SJSA1 (cell line): ENCODE results near the gene ANO1. TPM values are rescaled to one million over a fixed set of nuclear protein-coding genes. Genes with fewer than 3 reads are reported as not detected.

Source experiments
- DNase-seq, 2 experiments: peaks; one replicate each; pipeline ENCODE4 v3.0.0-alpha.2; 2015 to 2020; ENCODE audit warnings: low spot score in 2 of 2, low read depth in 1 of 2
- H3K27ac ChIP-seq: fragments of 250-450 bp; sonication (Bioruptor Pico); 2 replicates; pipeline ENCODE4 v1.5.1; 2020; ENCODE audit warnings: mild to moderate bottlenecking, moderate library complexity
- H3K27me3 ChIP-seq: fragments of 250-450 bp; sonication (Bioruptor Pico); replicated peaks from 2 replicates; pipeline ENCODE4 v1.5.1; 2020; ENCODE audit warnings: mild to moderate bottlenecking, moderate library complexity
- H3K36me3 ChIP-seq: fragments of 250-450 bp; sonication (Bioruptor Pico); 2 replicates; pipeline ENCODE4 v1.5.1; 2020; ENCODE audit warnings: mild to moderate bottlenecking
- H3K4me1 ChIP-seq: fragments of 250-450 bp; sonication (Bioruptor Pico); replicated peaks from 2 replicates; pipeline ENCODE4 v1.6.1; 2021; ENCODE audit warnings: mild to moderate bottlenecking
- H3K4me3 ChIP-seq: fragments of 250-450 bp; sonication (Bioruptor Pico); 2 replicates; pipeline ENCODE4 v1.5.1; 2020; ENCODE audit warnings: mild to moderate bottlenecking
- H3K9me3 ChIP-seq: fragments of 250-450 bp; sonication (Bioruptor Pico); replicated peaks from 2 replicates; pipeline ENCODE4 v1.5.1; 2020; ENCODE audit warnings: mild to moderate bottlenecking
- total RNA-seq: library from RNA; depleted of rRNA; stranded (reverse); fragments of >200 nt; shearing (Covaris generic); gene quantifications from 2 replicates; pipeline ENCODE4 v1.2.3, GENCODE V29; 2014

Gene ANO1
- total RNA-seq, 1 experiment from 2014 or later = 1.4 TPM

DNA sequence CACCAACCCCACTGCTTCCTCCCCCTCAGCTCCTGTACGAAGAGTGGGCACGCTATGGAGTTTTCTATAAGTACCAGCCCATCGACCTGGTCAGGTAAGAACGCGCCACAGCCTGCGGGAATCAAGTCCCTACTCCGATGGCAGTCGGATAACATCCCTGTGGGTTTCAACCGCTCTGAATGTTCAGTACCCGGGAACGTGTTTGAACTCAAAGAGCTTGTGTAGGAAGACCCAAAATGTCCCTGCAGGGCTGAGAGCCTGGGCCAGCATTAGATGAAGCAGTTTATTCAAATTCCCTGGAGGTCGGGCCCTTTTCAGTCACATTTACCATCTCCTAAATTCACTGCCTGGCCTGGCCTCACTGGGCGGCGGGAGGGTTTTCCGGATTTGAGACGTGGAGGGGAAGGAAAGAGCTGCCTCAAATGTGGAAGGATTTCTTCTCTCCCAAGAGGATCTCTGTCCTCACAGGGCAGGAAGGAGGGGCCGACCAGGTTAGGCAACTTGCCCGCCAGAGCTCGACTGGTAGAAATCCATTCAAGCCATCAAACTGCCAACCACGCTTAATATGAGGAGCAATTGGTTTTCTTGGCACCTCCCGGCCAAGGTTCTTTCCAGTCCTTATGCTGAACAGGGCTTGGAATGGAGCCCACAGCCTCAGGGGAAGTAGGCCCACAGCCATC lies 46.3 kb downstream of the ANO1 start:
- Histone ChIP-seq H3K4me3 (no peak overlapping the region), H3K4me1 (peaks cover 16% of the 10 kb centered on the region), H3K36me3 (no peaks in the 10 kb centered on the region), H3K27me3 (peaks cover 7% of the 10 kb centered on the region; the same call in 1 of the 2 replicates), H3K9me3 (no peaks in the 10 kb centered on the region; the same call in 1 of the 2 replicates), H3K27ac (no peak overlapping the region)
- no peak for DNase-seq

DNA sequence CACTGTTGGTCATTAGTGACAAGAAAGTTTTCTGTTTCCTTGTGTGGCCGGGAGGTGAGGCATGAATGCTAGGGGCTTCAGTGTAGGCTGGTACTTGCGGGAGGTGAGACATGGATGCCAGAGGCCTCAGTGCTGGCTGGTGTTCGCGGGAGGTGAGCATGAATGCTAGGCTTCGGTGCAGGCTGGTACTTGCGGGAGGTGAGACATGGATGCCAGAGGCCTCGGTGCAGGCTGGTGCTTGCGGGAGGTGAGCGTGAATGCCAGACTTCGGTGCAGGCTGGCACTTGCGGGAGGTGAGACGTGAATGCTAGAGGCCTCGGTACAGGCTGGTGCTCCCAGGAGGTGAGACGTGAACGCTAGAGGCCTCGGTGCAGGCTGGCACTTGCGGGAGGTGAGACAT lies 48.4 kb downstream of the ANO1 start:
- no peaks in the 10 kb centered on the region for H3K36me3 ChIP-seq
- 0 out of 2 replicates have a peak, but pooled peaks cover 3% of the 10 kb centered on the region for H3K9me3 ChIP-seq
- H3K4me3 ChIP-seq = no peak overlapping the region
- H3K27ac ChIP-seq = no peak overlapping the region
- no peaks in the 10 kb centered on the region for H3K27me3 ChIP-seq
- peaks cover 16% of the 10 kb centered on the region for H3K4me1 ChIP-seq
- no peak for DNase-seq

DNA sequence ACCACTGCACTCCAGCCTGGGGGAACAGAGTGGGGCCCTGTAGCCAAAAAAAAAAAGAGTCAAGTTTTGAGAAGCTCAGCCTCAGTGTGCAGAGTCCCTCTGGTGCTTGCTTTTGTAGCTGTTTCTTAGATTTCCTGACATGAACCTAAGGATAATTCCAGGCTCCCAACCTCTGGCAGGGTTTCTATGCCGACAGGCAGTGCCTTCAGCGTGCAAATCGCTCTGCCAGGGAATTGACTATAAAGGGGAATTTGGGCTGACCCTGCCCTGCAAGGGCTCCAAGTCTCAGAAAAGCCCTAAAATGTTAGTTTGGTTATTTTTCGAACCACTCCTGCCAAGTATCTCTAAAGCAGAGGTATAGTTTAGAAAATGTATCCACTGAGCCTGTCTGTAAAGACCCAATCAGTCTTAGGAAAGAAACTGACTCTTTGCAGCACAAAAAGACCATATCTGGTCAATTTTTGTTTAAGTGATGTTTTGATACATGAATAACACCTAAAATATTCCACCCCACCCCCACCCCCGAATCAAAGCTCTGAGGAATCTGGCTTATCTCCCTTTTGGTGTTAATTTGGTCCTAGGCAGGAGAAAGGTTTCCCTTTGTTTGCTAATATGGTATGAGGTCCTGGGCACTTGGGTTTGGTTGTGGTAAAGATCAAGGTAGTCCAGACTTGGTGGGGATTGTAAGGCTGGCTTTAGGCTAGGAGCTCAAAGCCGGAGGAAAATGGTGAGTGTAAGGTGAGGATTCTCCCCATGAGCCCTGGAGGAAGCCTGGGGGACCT lies 49.7 kb downstream of the ANO1 start:
- Histone ChIP-seq H3K4me1 (peaks cover 16% of the 10 kb centered on the region), H3K36me3 (no peaks in the 10 kb centered on the region), H3K27ac (no peak overlapping the region), H3K4me3 (no peak overlapping the region), H3K9me3 (0 out of 2 replicates have a peak, but pooled peaks cover 3% of the 10 kb centered on the region), H3K27me3 (no peaks in the 10 kb centered on the region)
- no peak for DNase-seq

DNA sequence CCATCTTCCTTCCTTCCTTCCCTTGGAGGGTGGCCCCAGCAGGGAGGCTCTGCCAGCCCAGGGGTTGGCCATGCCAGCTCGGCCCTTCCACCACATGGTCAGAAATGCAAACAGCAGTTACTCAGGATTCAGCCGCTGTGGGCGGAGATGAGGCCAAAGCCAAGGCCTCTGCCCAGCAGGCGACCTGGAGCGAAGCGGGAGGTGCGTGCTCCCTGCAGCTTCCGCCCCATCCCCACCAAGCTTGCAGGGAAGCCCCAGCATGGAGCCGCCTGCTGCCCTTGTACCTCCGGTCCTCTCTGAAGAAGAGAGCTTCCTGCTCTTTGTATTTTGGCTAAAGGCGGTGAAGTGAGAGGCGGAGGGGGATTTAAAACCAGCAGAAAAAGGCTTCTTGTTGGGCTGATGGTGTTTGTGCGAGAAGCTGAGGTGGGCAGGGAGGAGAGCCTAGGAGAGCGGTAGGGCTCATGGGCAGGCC lies 50.4 kb downstream of the ANO1 start:
- Histone ChIP-seq H3K4me3 (no peak overlapping the region), H3K9me3 (0 out of 2 replicates have a peak, but pooled peaks cover 3% of the 10 kb centered on the region), H3K36me3 (no peaks in the 10 kb centered on the region), H3K27ac (no peak overlapping the region), H3K4me1 (peaks cover 16% of the 10 kb centered on the region), H3K27me3 (no peaks in the 10 kb centered on the region)
- DNase-seq = peak in 1 of 2 experiments; percentile 42

DNA sequence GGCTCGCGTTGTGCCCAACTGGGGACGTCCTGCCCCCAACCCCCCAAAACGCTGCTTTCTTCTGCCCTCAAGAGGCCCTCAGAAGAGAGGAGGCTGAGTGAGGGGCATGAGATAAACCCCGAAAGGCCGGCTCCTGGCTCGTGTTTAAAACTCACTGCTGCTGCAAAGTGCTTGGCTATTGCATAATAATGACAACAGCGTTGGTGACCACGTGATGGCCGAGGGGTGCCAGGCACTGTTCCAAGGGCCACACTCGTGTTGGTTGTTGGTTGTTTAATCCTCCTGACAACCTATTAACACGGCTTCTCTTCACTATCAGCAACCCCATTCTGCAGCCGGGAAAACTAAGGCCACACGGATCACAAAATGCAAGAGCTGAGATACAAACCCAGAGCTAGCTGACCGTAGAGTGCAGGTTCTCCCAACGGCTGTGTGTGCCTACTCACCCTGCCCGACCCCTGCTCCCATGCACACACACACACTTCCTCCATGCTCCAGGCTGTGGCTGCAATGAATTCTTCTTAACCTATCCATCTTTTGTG lies 51.0 kb downstream of the ANO1 start:
- Histone ChIP-seq H3K36me3 (no peaks in the 10 kb centered on the region), H3K4me1 (peaks cover 16% of the 10 kb centered on the region), H3K27me3 (no peaks in the 10 kb centered on the region), H3K9me3 (0 out of 2 replicates have a peak, but pooled peaks cover 3% of the 10 kb centered on the region), H3K27ac (no peak overlapping the region), H3K4me3 (no peak overlapping the region)
- no peak for DNase-seq

DNA sequence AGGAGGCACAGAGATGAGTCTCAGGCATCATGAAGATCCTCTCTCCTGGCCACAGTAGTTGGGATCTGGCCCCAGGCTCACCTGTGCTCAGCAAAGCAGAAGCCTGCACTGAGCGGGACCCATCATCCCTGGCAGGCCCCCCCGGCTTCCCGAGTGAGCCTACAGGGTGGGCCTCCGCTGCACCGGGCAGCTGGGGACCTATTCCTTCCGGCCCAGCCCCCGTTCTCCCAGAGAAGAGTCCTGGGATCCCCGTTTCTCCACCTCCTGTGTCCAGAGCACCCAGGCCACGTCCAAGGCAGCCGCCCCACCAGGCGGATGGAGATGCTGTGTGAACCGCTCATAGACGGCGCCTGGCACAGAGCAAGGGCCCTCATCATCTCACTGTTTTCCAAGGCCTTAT lies 52.5 kb downstream of the ANO1 start:
- no peaks in the 10 kb centered on the region for H3K36me3 ChIP-seq
- H3K27me3 ChIP-seq = no peaks in the 10 kb centered on the region
- H3K4me3 ChIP-seq = no peak overlapping the region
- H3K4me1 ChIP-seq = peaks cover 16% of the 10 kb centered on the region
- H3K27ac ChIP-seq = no peak overlapping the region
- no peak for DNase-seq
- 0 out of 2 replicates have a peak, but pooled peaks cover 3% of the 10 kb centered on the region for H3K9me3 ChIP-seq

DNA sequence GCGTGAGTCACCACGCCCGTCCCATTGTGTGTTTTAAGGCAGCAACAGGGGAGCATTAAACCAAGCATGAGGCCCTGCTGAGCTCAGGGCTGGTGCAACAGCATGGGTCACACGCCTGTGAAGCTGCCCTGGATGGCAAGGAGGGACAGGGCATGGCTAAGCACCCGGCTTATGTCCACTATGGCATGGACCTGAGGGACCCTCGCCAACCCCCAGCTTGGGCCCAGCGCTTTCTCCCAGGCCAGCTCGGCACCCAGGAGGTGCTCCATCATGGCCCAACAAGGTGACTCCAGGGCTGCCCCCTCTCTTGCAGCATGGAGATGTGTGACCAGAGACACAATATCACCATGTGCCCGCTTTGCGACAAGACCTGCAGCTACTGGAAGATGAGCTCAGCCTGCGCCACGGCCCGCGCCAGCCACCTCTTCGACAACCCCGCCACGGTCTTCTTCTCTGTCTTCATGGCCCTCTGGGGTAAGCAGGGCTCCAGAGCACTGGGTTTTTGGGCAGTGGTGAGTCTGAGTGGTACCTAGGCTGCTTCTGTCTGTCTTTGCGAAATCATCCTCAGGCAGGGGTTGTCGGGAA lies 53.6 kb downstream of the ANO1 start:
- no peaks in the 10 kb centered on the region for H3K27me3 ChIP-seq
- H3K9me3 ChIP-seq = 0 out of 2 replicates have a peak, but pooled peaks cover 3% of the 10 kb centered on the region
- DNase-seq = no peak
- peaks cover 16% of the 10 kb centered on the region for H3K4me1 ChIP-seq
- H3K36me3 ChIP-seq = no peaks in the 10 kb centered on the region
- H3K4me3 ChIP-seq = no peak overlapping the region
- no peak overlapping the region for H3K27ac ChIP-seq

DNA sequence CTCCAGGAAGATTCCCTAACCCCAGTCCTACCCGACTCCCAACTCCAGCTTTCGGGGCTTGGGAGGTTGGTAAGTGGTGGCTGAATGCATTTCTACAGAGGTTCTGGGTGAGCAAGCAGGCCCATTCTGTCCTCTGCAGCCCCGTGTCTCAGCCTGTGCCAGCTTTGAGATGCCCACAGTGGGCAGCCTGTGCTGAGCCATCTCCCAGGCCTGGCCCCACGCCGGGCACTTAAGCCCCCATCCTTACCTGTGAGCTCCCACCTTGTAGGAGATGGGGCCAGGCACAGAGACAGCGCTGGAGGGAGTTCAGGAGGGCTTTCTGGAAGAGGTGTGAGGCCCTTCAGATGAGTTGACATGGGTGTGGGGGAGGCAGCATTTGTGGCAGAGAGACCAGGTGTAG lies 54.5 kb downstream of the ANO1 start:
- no peak overlapping the region for H3K27ac ChIP-seq
- no peak for DNase-seq
- H3K27me3 ChIP-seq = no peaks in the 10 kb centered on the region
- H3K4me3 ChIP-seq = no peak overlapping the region
- H3K9me3 ChIP-seq = 0 out of 2 replicates have a peak, but pooled peaks cover 3% of the 10 kb centered on the region
- peaks cover 11% of the 10 kb centered on the region for H3K4me1 ChIP-seq
- H3K36me3 ChIP-seq = no peaks in the 10 kb centered on the region

DNA sequence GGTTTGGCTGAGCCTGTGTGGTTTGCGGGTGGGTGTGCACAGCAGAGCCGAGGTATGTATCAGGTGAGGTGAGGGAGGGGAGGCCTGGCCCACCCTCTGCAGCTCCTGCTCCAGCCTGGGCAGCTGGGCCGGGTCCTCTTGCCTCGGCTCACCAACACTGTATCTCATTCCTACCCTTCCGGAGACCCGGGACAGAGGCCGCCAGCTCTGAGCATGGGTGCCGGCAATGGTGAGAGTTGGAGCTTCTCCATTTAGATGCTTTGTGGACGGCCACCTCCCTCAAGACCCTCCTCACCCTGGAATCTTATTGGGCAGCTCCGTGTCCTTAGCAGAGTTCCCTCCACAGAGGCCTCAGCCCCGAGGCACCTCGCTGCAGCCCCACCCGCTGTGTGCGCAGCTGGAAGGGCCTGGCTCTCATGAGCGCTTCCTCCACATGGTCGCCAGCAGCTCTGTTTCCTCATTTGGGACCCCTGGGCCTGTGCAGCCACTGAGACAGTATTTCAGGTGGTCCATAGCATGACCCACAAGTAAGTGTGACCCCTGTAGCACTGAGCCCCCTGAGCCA lies 55.7 kb downstream of the ANO1 start:
- no peaks in the 10 kb centered on the region for H3K27me3 ChIP-seq
- no peaks in the 10 kb centered on the region for H3K4me1 ChIP-seq
- 0 out of 2 replicates have a peak, but pooled peaks cover 3% of the 10 kb centered on the region for H3K9me3 ChIP-seq
- no peak overlapping the region for H3K4me3 ChIP-seq
- no peak overlapping the region for H3K27ac ChIP-seq
- DNase-seq = no peak
- H3K36me3 ChIP-seq = no peaks in the 10 kb centered on the region

DNA sequence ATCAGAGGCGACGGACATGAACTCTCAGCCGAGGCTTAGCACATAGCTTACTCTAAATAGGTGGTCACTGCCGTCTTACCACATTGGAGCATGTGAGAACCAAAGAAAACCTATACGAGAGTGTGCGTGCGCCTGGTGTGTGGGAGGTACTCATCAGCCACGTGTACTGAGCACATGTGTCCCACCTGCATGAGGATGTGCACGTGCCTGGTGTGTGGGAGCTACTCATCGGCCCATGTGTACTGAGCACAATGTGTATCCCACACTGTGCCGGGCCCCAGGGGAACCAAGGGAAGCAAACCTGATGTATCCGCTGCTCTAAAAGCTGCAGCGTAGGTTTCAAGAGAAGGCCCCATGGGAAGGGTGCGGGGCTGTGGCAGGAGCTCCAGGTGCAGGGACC lies 56.4 kb downstream of the ANO1 start:
- H3K4me3 ChIP-seq = no peak overlapping the region
- no peak for DNase-seq
- H3K27ac ChIP-seq = no peak overlapping the region
- no peaks in the 10 kb centered on the region for H3K36me3 ChIP-seq
- H3K4me1 ChIP-seq = no peaks in the 10 kb centered on the region
- H3K9me3 ChIP-seq = 0 out of 2 replicates have a peak, but pooled peaks cover 3% of the 10 kb centered on the region
- H3K27me3 ChIP-seq = no peaks in the 10 kb centered on the region

DNA sequence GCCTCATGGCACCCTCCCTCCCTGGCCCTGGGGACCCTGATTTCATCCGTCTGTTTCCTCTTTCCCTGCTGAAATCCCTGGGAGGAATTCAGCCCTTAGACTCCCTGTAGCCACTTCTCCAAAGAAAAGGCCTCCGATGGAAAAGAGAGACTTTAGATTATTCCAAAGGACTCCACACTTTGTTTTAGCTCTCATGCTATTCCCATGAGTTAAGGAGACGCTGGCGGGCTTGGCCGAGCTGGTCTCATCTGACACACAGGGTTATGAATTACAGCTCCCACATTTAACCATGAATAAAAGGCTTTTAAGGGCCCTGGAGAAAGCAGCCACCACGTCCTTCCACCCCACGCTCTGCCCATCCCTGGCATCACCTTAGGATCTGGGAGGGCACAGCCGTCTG lies 57.0 kb downstream of the ANO1 start:
- no peak overlapping the region for H3K4me3 ChIP-seq
- DNase-seq = no peak
- H3K36me3 ChIP-seq = no peaks in the 10 kb centered on the region
- no peaks in the 10 kb centered on the region for H3K27me3 ChIP-seq
- 0 out of 2 replicates have a peak, but pooled peaks cover 3% of the 10 kb centered on the region for H3K9me3 ChIP-seq
- H3K27ac ChIP-seq = no peak overlapping the region
- H3K4me1 ChIP-seq = no peaks in the 10 kb centered on the region

DNA sequence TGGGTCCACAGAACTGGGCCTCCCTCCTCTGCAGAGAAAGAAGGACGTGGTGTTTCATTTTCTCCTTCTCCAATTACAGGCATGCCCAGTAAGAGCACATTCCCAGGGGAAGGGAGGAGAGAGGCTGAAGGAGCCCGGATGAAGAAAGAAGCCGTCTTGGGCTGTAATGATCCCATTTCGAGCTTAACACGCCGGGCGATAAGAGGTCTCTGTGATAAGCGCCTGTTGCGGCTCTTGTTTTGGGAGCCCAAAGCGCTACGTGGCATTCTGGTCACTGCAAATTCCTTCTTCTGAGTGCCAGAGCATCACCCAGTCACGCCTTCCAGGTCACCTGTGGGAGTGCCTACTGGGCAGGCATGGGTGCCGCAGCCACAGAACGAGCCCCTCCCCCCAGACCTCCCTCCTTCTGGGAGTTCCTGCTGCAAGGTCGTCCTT lies 57.5 kb downstream of the ANO1 start:
- no peak for DNase-seq
- Histone ChIP-seq H3K36me3 (no peaks in the 10 kb centered on the region), H3K4me3 (no peak overlapping the region), H3K4me1 (no peaks in the 10 kb centered on the region), H3K27ac (no peak overlapping the region), H3K9me3 (0 out of 2 replicates have a peak, but pooled peaks cover 2% of the 10 kb centered on the region), H3K27me3 (no peaks in the 10 kb centered on the region)

DNA sequence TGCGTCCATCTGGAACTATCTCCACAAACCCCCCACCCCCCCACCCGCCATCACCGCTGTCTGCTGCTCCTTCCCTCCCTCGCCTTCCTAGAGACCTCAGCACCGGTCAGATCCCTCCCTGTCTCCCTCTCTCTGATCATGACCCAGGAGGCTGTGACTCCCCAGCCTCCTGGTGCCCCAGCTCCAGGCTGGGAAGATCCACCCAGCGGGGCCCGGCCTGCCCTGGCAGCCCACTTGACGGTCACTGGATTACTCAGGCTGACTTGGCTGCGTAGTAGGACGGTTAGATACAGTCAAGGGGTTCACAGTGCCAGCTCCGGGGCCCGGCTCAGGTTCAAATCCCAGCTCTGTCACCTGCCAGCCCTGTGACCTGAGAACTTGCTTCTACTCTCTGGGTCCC lies 59.3 kb downstream of the ANO1 start:
- DNase-seq = no peak
- H3K4me3 ChIP-seq = no peak overlapping the region

More for the DNA sequence above, 59.3 kb downstream of the ANO1 start:
- Histone ChIP-seq H3K4me1 (no peaks in the 10 kb centered on the region), H3K9me3 (no peaks in the 10 kb centered on the region), H3K27ac (no peak overlapping the region), H3K36me3 (no peaks in the 10 kb centered on the region), H3K27me3 (peaks cover 8% of the 10 kb centered on the region)
